H1 (cell line): ENCODE results near the gene APOL3. TPM values are rescaled to one million over a fixed set of nuclear protein-coding genes. Genes with fewer than 3 reads are reported as not detected.

Source experiments
- CTCF ChIA-PET: fragments of 300-600 bp; sonication (Branson Sonifier 250); formaldehyde crosslinking; loops from one replicate; lab custom pipeline; 2021; ENCODE audit not compliant: partially characterized antibody; lab: Charles Lee
- POLR2A ChIA-PET: fragments of 300-600 bp; sonication (Branson Sonifier 250); formaldehyde crosslinking; loops from one replicate; lab custom pipeline; 2021; ENCODE audit warnings: inconsistent platforms; ENCODE audit not compliant: partially characterized antibody; lab: Charles Lee
- DNase-seq, 2 experiments: peaks; one replicate each; pipeline versions ENCODE4 v3.0.0 to v3.0.0-alpha.2; 2010 to 2022; ENCODE audit warnings: low spot score in 2 of 2, low read depth in 1 of 2, mixed read lengths in 1 of 2
- FAIRE-seq: peaks from 2 replicates; lab custom pipeline; 2011; peaks lifted over from hg19 to GRCh38; lab: Jason Lieb, UNC
- H2AFZ ChIP-seq: 2 replicates; pipeline ENCODE4 v1.8.1; 2012; ENCODE audit warnings: low read length, inconsistent platforms
- H2AK5ac ChIP-seq: 2 replicates; pipeline ENCODE4 v1.6.1; 2013; ENCODE audit warnings: low read depth, low read length
- H2BK120ac ChIP-seq: replicated peaks from 2 replicates; pipeline ENCODE3; 2013; ENCODE audit warnings: low read depth, low read length, inconsistent platforms
- H2BK12ac ChIP-seq: 2 replicates; pipeline ENCODE4 v1.6.1; 2013; ENCODE audit warnings: low read depth, low read length
- H2BK15ac ChIP-seq: 2 replicates; pipeline ENCODE4 v1.6.1; 2013; ENCODE audit warnings: low read length
- H2BK20ac ChIP-seq: 2 replicates; pipeline ENCODE4 v1.6.1; 2013; ENCODE audit warnings: low read length
- H2BK5ac ChIP-seq: 2 replicates; pipeline ENCODE4 v1.6.1; 2013; ENCODE audit warnings: low read depth, low read length
- H3K14ac ChIP-seq: 2 replicates; pipeline ENCODE4 v1.6.1; 2013; ENCODE audit warnings: inconsistent platforms; ENCODE audit not compliant: insufficient read length
- H3K18ac ChIP-seq: 2 replicates; pipeline ENCODE4 v1.6.1; 2013; ENCODE audit warnings: low read length; ENCODE audit errors: extremely low read depth
- H3K23ac ChIP-seq: 2 replicates; pipeline ENCODE4 v1.6.1; 2013; ENCODE audit warnings: inconsistent platforms; ENCODE audit not compliant: insufficient read length
- H3K23me2 ChIP-seq: 2 replicates; pipeline ENCODE4 v1.6.1; 2013; ENCODE audit warnings: low read depth, low read length
- H3K27ac ChIP-seq: 2 replicates; pipeline ENCODE4 v1.6.1; 2011; ENCODE audit warnings: low read depth, low read length, inconsistent platforms
- H3K27me3 ChIP-seq, 4 experiments: replicated peaks in 1 of 4; 1 replicate in 1 of 4; 2 replicates in 3 of 4; pipeline versions ENCODE4 v1.6.1 to v1.8.1; 2011 to 2013; ENCODE audit warnings: low read length in 3 of 4, mild to moderate bottlenecking in 3 of 4, inconsistent platforms in 2 of 4, mixed read lengths in 2 of 4, moderate library complexity in 1 of 4; ENCODE audit not compliant: control insufficient read depth in 3 of 4, insufficient read depth in 3 of 4; ENCODE audit errors: extremely low read depth in 1 of 4
- H3K36me3 ChIP-seq, 4 experiments: 2 replicates each; pipeline versions ENCODE4 v1.6.1 to v1.8.1; 2011 to 2013; ENCODE audit warnings: mild to moderate bottlenecking in 4 of 4, low read length in 3 of 4, moderate library complexity in 2 of 4, control low read depth in 1 of 4, inconsistent platforms in 1 of 4; ENCODE audit not compliant: insufficient read depth in 4 of 4, control insufficient read depth in 2 of 4
- H3K4ac ChIP-seq: replicated peaks from 2 replicates; pipeline ENCODE3; 2013; ENCODE audit warnings: low read length, low read depth, mixed read lengths, inconsistent platforms; ENCODE audit not compliant: insufficient read length
- H3K4me1 ChIP-seq, 4 experiments: replicated peaks in 1 of 4; 1 replicate in 1 of 4; 2 replicates in 3 of 4; pipeline versions ENCODE4 v1.6.1 to v1.8.1; 2011 to 2013; ENCODE audit warnings: low read length in 3 of 4, inconsistent platforms in 2 of 4, mixed read lengths in 1 of 4; ENCODE audit not compliant: insufficient read depth in 4 of 4, control insufficient read depth in 3 of 4
- H3K4me2 ChIP-seq, 2 experiments: 2 replicates each; pipeline versions ENCODE4 v1.6.1 to v1.8.1; 2011 to 2013; ENCODE audit warnings: low read depth in 2 of 2, low read length in 2 of 2, control low read depth in 1 of 2, inconsistent platforms in 1 of 2, mild to moderate bottlenecking in 1 of 2; ENCODE audit not compliant: insufficient read depth in 1 of 2
- H3K4me3 ChIP-seq, 4 experiments: fragments of 200-600, 300-600 bp in 1 of 4; sonication (generic), shearing (Covaris generic), sonication (Bioruptor Twin) in 1 of 4; 2 replicates each; pipeline versions ENCODE4 v1.5.1 to v1.8.1; 2011 to 2016; ENCODE audit warnings: low read length in 4 of 4, low read depth in 3 of 4, control low read depth in 2 of 4, inconsistent platforms in 2 of 4, mild to moderate bottlenecking in 2 of 4, mixed read lengths in 1 of 4, moderate library complexity in 1 of 4; ENCODE audit not compliant: insufficient read depth in 2 of 4; ENCODE audit errors: extremely low read depth in 1 of 4
- H3K56ac ChIP-seq: replicated peaks from 2 replicates; pipeline ENCODE3; 2013; ENCODE audit warnings: low read depth, mild to moderate bottlenecking, mixed read lengths, low read length, inconsistent platforms; ENCODE audit not compliant: insufficient read length
- H3K79me1 ChIP-seq: 2 replicates; pipeline ENCODE4 v1.6.1; 2013; ENCODE audit warnings: low read depth, low read length, control low read depth
- H3K79me2 ChIP-seq, 2 experiments: 2 replicates each; pipeline versions ENCODE4 v1.6.1 to v1.8.1; 2012 to 2013; ENCODE audit warnings: low read length in 2 of 2, mild to moderate bottlenecking in 2 of 2, inconsistent platforms in 1 of 2; ENCODE audit not compliant: insufficient read depth in 2 of 2, control insufficient read depth in 1 of 2
- H3K9ac ChIP-seq, 4 experiments: replicated peaks in 1 of 4; 1 replicate in 1 of 4; 2 replicates in 3 of 4; pipeline versions ENCODE4 v1.6.1 to v1.8.1; 2011 to 2013; ENCODE audit warnings: low read depth in 3 of 4, low read length in 3 of 4, control low read depth in 2 of 4, mild to moderate bottlenecking in 2 of 4, moderate library complexity in 2 of 4, inconsistent platforms in 1 of 4; ENCODE audit errors: extremely low read depth in 1 of 4
- H3K9me3 ChIP-seq, 2 experiments: 2 replicates each; pipeline versions ENCODE4 v1.6.1 to v1.8.1; 2012 to 2013; ENCODE audit warnings: mild to moderate bottlenecking in 2 of 2, moderate library complexity in 2 of 2, control low read depth in 1 of 2, inconsistent platforms in 1 of 2, low read depth in 1 of 2, low read length in 1 of 2, mixed read lengths in 1 of 2; ENCODE audit not compliant: insufficient read depth in 2 of 2
- H4K20me1 ChIP-seq, 2 experiments: replicated peaks in 1 of 2; 2 replicates each; pipeline versions ENCODE3 to v1.8.1; 2011 to 2013; ENCODE audit warnings: inconsistent platforms in 2 of 2, low read length in 2 of 2, mild to moderate bottlenecking in 1 of 2; ENCODE audit not compliant: insufficient read depth in 2 of 2, control insufficient read depth in 1 of 2
- H4K5ac ChIP-seq: 2 replicates; pipeline ENCODE4 v1.6.1; 2013; ENCODE audit warnings: low read length, low read depth, mixed read lengths, inconsistent platforms; ENCODE audit not compliant: insufficient read length
- H4K8ac ChIP-seq: 2 replicates; pipeline ENCODE4 v1.8.0; 2013; ENCODE audit warnings: mild to moderate bottlenecking, moderate library complexity, low read length, inconsistent platforms; ENCODE audit not compliant: insufficient read depth; ENCODE audit errors: extremely low read depth
- H4K91ac ChIP-seq: replicated peaks from 2 replicates; pipeline ENCODE3; 2013; ENCODE audit warnings: low read length, mixed read lengths, inconsistent platforms; ENCODE audit not compliant: insufficient read length
- CBX8 ChIP-seq: fragments of 300-800, 300-1000 bp; sonication (generic); IDR thresholded peaks from 2 replicates; pipeline ENCODE4 v1.7.1; 2016; ENCODE audit warnings: low read depth, low read length, borderline replicate concordance
- CEBPB ChIP-seq: IDR thresholded peaks from 2 replicates; pipeline ENCODE4 v1.6.1; 2012; ENCODE audit warnings: low read depth, low read length
- GTF2F1 ChIP-seq: IDR thresholded peaks from 2 replicates; pipeline ENCODE4 v1.6.1; 2012; ENCODE audit warnings: low read depth, low read length, improper control_type of control experiment, borderline replicate concordance
- JUN ChIP-seq: IDR thresholded peaks from 2 replicates; pipeline ENCODE4 v1.6.1; 2011; ENCODE audit warnings: low read depth, mild to moderate bottlenecking, improper control_type of control experiment, low read length
- JUND ChIP-seq: IDR thresholded peaks from 2 replicates; pipeline ENCODE4 v1.6.1; 2011; ENCODE audit warnings: mild to moderate bottlenecking, improper control_type of control experiment, low read length
- KDM4A ChIP-seq: IDR thresholded peaks from one replicate; pipeline ENCODE4 v1.7.1; 2012; ENCODE audit warnings: low read depth, mild to moderate bottlenecking, moderate library complexity, low read length, inconsistent platforms; ENCODE audit not compliant: severe bottlenecking
- PHF8 ChIP-seq: fragments of 200-600 bp; sonication (generic); conservative IDR thresholded peaks from 2 replicates; pipeline ENCODE4 v1.7.1; 2012; ENCODE audit warnings: low read depth, mild to moderate bottlenecking, inconsistent platforms, low read length, moderate library complexity
- SIX5 ChIP-seq: IDR thresholded peaks from 2 replicates; pipeline ENCODE4 v1.6.1; 2011; ENCODE audit warnings: mild to moderate bottlenecking, low read depth, low read length
- TBP ChIP-seq: IDR thresholded peaks from 2 replicates; pipeline ENCODE4 v1.6.1; 2011; ENCODE audit warnings: low read depth, low read length, improper control_type of control experiment
- USF2 ChIP-seq: IDR thresholded peaks from 2 replicates; pipeline ENCODE4 v1.6.1; 2011; ENCODE audit warnings: low read length, improper control_type of control experiment
- WGBS, 2 experiments: shearing (Covaris generic) in 1 of 2; methylation state at CpG; one replicate each; pipeline versions ENCODE4 v1.1.6 to v1.1.7; 2013 to 2015; ENCODE audit warnings: low lambda C conversion rate in 2 of 2, mixed read lengths in 2 of 2, inconsistent platforms in 1 of 2, low coverage in 1 of 2, missing lambda C conversion rate in 1 of 2; ENCODE audit not compliant: insufficient replicate concordance in 2 of 2, insufficient coverage in 1 of 2, insufficient read length in 1 of 2; ENCODE audit errors: extremely low coverage in 1 of 2, missing lambda C conversion rate in 1 of 2; 5-methylcytosine and 5-hydroxymethylcytosine counted together
- polyA plus RNA-seq, 7 experiments: library from polyadenylated mRNA; depleted of rRNA in 3 of 7; stranded (reverse) in 5 of 7; unstranded in 2 of 7; fragments of >200 nt in 5 of 7; fragments of 200-250 nt in 2 of 7; gene quantifications; 1 replicate in 5 of 7; 2 replicates in 1 of 7; 4 replicates in 1 of 7; pipeline versions ENCODE4 v1.2.1 to v1.2.3, GENCODE V29; 2011 to 2013; ENCODE audit warnings: missing spikeins in 2 of 7, mixed read lengths in 2 of 7
- total RNA-seq: library from RNA; stranded (reverse); fragmentation: NEBNext Ultra II Directional; extraction: Animal tissue kit (Norgen Biotek cat#: 25700); gene quantifications from 2 replicates; pipeline ENCODE4 v1.2.1, GENCODE V29; 2021

APOL3 gene
- total and polyA plus RNA-seq, 2 of the 8 experiments (the other 6 are each of a cell fraction or from before 2014, with no cell fraction given): 0.12 TPM; not detected in 1

DNA sequence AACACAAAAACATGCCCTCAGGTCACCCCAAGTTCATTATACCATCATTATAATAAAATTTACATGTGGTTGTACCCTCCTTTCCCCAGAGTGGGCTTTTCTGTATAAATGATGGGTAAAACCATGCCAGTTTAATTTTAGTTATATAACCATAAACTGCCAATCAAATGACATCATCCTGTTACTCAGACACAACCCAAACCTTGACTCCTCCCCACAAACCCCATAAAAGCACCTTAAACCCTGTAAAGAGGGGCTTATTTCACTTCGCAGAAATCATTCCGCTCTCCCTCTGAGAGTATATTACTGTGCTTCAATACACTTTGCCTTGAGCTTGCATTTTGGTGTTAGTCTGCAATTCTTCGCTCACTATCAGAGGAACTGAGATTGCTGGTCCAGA is 5.5 kb upstream of the APOL3 start:
- Histone ChIP-seq H4K20me1 (no peaks in the 10 kb centered on the region), H4K5ac (no peak overlapping the region), H3K4me1 (no peaks in the 10 kb centered on the region), H3K27me3 (no peaks in the 10 kb centered on the region), H3K23ac (no peak overlapping the region), H3K4me2 (no peak overlapping the region), H2BK12ac (no peak overlapping the region), H4K8ac (no peak overlapping the region), H2BK15ac (no peak overlapping the region), H3K18ac (no peak overlapping the region), H3K9me3 (peaks cover 5% of the 10 kb centered on the region in 2 experiments; a peak in 2 of 4 replicates), H3K14ac (no peak overlapping the region), H3K36me3 (peaks cover 0 to 3% (median 0%) of the 10 kb centered on the region in 4 experiments; a peak in 1 of 8 replicates), H3K23me2 (no peaks in the 10 kb centered on the region), H3K56ac (no peak overlapping the region), H3K4ac (no peak overlapping the region), H2BK120ac (no peak overlapping the region), H3K79me2 (no peaks in the 10 kb centered on the region), H2BK20ac (no peak overlapping the region), H3K4me3 (no peak overlapping the region), H4K91ac (no peak overlapping the region), H2AFZ (no peak overlapping the region), H2BK5ac (no peak overlapping the region), H3K79me1 (no peaks in the 10 kb centered on the region), H3K9ac (no peak overlapping the region), H2AK5ac (no peak overlapping the region), H3K27ac (no peak overlapping the region)
- ChIA-PET CTCF (interaction anchor here (1.0 to 4.7 kb wide), 2 partner anchors 14 kb away, joined by 3 to 30 read pairs; no protein-coding TSS in a partner anchor), POLR2A (no interaction called here)
- DNase-seq (no peak), FAIRE-seq (no peak)
- TF ChIP-seq USF2 (no peak), SIX5 (no peak), JUN (no peak), CEBPB (no peak), CBX8 (no peak), GTF2F1 (no peak), JUND (no peak), KDM4A (no peak), PHF8 (no peak), TBP (no peak)
- WGBS, 2 experiments: 86% methylated on average over 3 of the region's 3 CpGs; no CpG with 5 or more reads in 1 of the 2 experiments
